Astrocyte of the cerebellum (primary cell): ENCODE data around the gene C12orf43.

Experiments used
- DNase-seq: peaks from one replicate; pipeline ENCODE4 v3.0.0-alpha.2; 2011; ENCODE audit warnings: low read depth
- H3K4me3 ChIP-seq: 2 replicates; pipeline ENCODE4 v1.5.1; 2011; ENCODE audit warnings: mild to moderate bottlenecking, low read depth, low read length, moderate library complexity
- CTCF ChIP-seq: IDR thresholded peaks from 2 replicates; pipeline ENCODE4 v1.5.1; 2012; ENCODE audit warnings: low read length, low read depth, moderate library complexity, mild to moderate bottlenecking; ENCODE audit errors: missing control alignments
- in situ Hi-C: cut with HindIII; loops from 2 replicates; pipeline ENCODE4 v1.10.0; 2017; ENCODE audit warnings: low sequenced_read_pairs

Gene C12orf43

DNA sequence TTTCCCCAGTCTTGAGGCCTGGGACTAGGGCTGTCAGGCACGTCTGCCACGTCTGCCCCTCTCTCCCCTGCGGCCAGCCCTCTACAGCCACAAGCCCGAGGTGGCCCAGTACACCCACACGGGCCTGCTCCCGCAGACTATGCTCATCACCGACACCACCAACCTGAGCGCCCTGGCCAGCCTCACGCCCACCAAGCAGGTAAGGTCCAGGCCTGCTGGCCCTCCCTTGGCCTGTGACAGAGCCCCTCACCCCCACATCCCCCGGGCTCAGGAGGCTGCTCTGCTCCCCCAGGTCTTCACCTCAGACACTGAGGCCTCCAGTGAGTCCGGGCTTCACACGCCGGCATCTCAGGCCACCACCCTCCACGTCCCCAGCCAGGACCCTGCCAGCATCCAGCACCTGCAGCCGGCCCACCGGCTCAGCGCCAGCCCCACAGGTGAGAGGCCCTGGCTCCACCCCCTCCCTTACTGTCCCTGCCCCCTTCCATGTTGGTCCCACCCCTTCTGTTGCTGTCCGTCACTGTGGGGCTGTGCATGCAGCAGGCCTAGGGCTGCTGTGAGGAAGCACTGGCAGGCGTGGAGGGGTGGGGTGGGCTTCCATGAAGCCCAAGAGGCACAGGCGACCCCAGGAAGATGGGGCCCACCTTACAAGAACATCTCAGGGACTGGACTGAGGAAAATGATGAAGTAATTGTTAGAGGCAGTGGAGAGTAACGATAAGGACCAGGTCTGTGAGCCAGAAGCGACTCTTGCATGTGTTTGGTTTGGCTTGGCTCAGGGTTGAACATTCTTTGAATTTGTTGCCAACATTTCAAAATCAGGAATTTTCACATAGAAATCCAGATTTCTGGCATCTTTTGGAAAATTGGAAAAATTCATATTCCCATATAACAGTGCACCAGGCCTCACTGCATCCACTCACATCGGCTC lies 16.8 kb downstream of the C12orf43 start:
- TF ChIP-seq CTCF = no peak
- no peak overlapping the region for H3K4me3 ChIP-seq
- in situ Hi-C loops = loop anchor here (10.0 kb wide), 1 partner anchor 355 kb away; the partner anchor contains the start of gene CABP1
- no peak for DNase-seq

DNA sequence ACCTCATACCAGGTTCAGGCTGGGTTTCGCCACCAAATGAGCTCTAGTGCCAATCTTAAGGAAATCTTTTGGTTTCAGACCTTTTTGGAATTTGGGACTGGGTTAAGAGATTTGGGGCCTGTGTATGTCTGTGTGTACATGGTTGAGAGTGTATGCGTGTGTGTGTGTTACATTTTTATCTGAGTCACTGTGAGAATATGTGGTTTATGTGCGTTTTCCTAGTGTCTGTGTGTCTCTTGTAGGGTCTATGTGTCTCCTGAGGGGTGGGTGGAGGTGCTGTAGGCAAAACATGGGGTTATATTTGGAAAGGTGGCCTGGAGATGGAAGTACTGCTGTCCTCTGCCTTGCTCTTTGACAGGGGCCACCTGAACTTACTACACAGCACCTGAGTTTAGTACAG lies 17.9 kb downstream of the C12orf43 start:
- no peak for TF ChIP-seq CTCF
- in situ Hi-C loops = no loop called here
- no peak overlapping the region for H3K4me3 ChIP-seq
- DNase-seq = no peak

DNA sequence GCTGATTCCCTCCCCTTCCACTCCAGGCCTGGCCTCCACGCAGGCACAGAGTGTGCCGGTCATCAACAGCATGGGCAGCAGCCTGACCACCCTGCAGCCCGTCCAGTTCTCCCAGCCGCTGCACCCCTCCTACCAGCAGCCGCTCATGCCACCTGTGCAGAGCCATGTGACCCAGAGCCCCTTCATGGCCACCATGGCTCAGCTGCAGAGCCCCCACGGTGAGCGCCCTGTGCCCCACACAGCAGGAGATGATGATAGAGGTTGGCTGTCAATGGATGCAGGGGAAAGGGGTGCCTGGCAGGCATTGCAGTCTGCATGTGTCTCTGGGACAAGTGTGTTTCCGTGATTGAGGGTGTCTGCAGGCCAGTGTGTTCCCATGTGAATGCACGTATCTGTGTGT lies 18.8 kb downstream of the C12orf43 start:
- in situ Hi-C loops = no loop called here
- TF ChIP-seq CTCF = no peak
- H3K4me3 ChIP-seq = no peak overlapping the region
- no peak for DNase-seq

DNA sequence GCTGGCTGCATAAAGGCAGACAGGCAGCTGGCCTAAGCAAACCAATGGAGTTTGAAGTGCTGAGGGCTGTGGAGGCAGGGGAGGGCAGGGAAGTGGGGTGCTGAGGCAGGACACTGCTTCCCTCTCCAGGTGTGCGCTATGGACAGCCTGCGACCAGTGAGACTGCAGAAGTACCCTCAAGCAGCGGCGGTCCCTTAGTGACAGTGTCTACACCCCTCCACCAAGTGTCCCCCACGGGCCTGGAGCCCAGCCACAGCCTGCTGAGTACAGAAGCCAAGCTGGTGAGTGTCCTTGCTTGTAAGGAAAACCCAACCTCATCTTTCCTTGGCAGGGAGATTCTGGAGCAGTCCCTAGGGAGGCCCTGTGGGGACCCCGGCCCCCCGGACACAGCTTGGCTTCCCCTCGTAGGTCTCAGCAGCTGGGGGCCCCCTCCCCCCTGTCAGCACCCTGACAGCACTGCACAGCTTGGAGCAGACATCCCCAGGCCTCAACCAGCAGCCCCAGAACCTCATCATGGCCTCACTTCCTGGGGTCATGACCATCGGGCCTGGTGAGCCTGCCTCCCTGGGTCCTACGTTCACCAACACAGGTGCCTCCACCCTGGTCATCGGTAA lies 20.0 kb downstream of the C12orf43 start:
- no peak for TF ChIP-seq CTCF
- no peak overlapping the region for H3K4me3 ChIP-seq
- in situ Hi-C loops = no loop called here
- DNase-seq = no peak

DNA sequence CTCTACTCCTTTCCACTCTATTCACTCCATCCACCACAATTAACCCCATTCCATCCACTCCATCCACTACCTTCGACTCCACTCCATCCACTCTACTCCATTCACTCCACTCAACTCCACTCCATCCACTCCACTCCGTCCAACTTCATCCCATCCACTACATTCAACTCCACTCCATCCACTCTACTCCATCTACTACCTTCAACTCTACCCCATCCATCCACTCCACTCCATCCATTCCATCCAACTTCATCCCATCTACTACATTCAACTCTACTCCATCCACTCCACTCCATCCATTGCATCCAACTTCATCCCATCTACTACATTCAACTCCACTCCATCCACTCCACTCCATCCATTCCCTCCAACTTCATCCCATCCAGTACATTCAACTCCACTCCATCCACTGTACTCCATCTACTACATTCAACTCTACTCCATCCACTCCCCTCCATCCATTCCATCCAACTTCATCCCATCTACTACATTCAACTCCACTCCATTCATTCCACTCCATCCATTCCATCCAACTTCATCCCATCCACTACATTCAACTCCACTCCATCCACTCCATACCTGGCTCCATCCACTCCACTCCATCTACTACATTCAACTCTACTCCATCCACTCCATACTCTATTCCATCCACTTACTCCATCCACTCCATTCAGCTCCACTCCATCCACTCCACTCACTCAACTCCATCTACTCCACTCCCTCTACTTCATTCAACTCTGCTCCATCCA lies 21.5 kb downstream of the C12orf43 start:
- H3K4me3 ChIP-seq = no peak overlapping the region
- no peak for DNase-seq
- in situ Hi-C loops = no loop called here
- no peak for TF ChIP-seq CTCF

GRCh38 chr12:120994059-120994458 lies 22.2 kb downstream of the C12orf43 start:
- no peak overlapping the region for H3K4me3 ChIP-seq
- no peak for TF ChIP-seq CTCF
- no peak for DNase-seq
- in situ Hi-C loops = no loop called here
